HCT116 (cell line): ENCODE results near the gene THTPA. TPM values are rescaled to one million over a fixed set of nuclear protein-coding genes. Genes with fewer than 3 reads are reported as not detected.

Source experiments
- ATAC-seq: fragments of 200-7000 bp; cut with Tn5 transposase; 2 replicates; pipeline ENCODE4 v1.9.1; 2020; ENCODE audit warnings: mild to moderate bottlenecking, moderate library complexity
- BruUV-seq: library from RNA; stranded (reverse); fragments of 400-500 nt; replicated peaks from 2 replicates; lab custom pipeline; 2021; lab: Mats Ljungman, UMichigan
- CTCF ChIA-PET: fragments of 300-600 bp; sonication (Branson Sonifier 250); formaldehyde crosslinking; loops from one replicate; lab custom pipeline; 2021; ENCODE audit warnings: antibody characterized with exemption; lab: Charles Lee
- POLR2A ChIA-PET: fragments of 300-600, 350-600 bp; sonication (Branson Sonifier 250); formaldehyde crosslinking; loops from one replicate; lab custom pipeline; 2021; ENCODE audit warnings: antibody characterized with exemption; lab: Charles Lee
- RAD21 ChIA-PET, 2 experiments: fragments of 300-600 bp; sonication (Branson Sonifier 250); formaldehyde crosslinking; loops; one replicate each; lab custom pipeline; 2023; ENCODE audit warnings: low total read pairs in 2 of 2; ENCODE audit not compliant: uncharacterized antibody in 2 of 2, unreplicated experiment in 2 of 2, low non-redundant PET in 1 of 2; lab: Charles Lee
- DNase-seq: peaks from one replicate; pipeline ENCODE4 v3.0.0-alpha.2; 2010; ENCODE audit warnings: low read depth, low spot score
- H2AFZ ChIP-seq: fragments of 200-600 bp; shearing (Covaris generic), sonication (generic); 2 replicates; pipeline ENCODE4 v1.6.1; 2017; ENCODE audit warnings: low read depth, mixed run types, mixed read lengths, antibody characterized with exemption, low read length; ENCODE audit not compliant: poor library complexity, severe bottlenecking
- H3K27ac ChIP-seq: 2 replicates; pipeline ENCODE4 v1.5.1; 2012; ENCODE audit warnings: low read depth, low read length
- H3K27me3 ChIP-seq: fragments of 200-600 bp; sonication (generic); 2 replicates; pipeline ENCODE4 v1.6.1; 2016; ENCODE audit warnings: mixed run types, low read length, mixed read lengths; ENCODE audit not compliant: insufficient read depth
- H3K36me3 ChIP-seq, 2 experiments: fragments of 200-500 bp in 1 of 2; fragments of 200-600 bp in 1 of 2; sonication (Bioruptor generic) in 1 of 2; sonication (generic) in 1 of 2; 2 replicates each; pipeline versions ENCODE4 v1.5.1 to v1.6.1; 2014 to 2016; ENCODE audit warnings: low read length in 2 of 2, inconsistent platforms in 1 of 2, mixed read lengths in 1 of 2, mixed run types in 1 of 2; ENCODE audit not compliant: insufficient read depth in 2 of 2, control insufficient read depth in 1 of 2
- H3K4me1 ChIP-seq, 2 experiments: fragments of 200-600 bp in 1 of 2; sonication (generic) in 1 of 2; 2 replicates each; pipeline versions ENCODE4 v1.5.1 to v1.6.1; 2012 to 2017; ENCODE audit warnings: low read length in 2 of 2, inconsistent platforms in 1 of 2, mild to moderate bottlenecking in 1 of 2, mixed read lengths in 1 of 2, mixed run types in 1 of 2, moderate library complexity in 1 of 2; ENCODE audit not compliant: insufficient read depth in 2 of 2, control insufficient read depth in 1 of 2
- H3K4me2 ChIP-seq: fragments of 200-600 bp; sonication (generic); 2 replicates; pipeline ENCODE4 v1.6.1; 2017; ENCODE audit warnings: mixed run types, low read length, mixed read lengths
- H3K4me3 ChIP-seq, 2 experiments: fragments of 200-600 bp in 1 of 2; sonication (generic) in 1 of 2; replicated peaks in 1 of 2; 2 replicates each; pipeline ENCODE4 v1.5.1; 2011 to 2016; ENCODE audit warnings: low read length in 2 of 2, control low read depth in 1 of 2, low read depth in 1 of 2, mild to moderate bottlenecking in 1 of 2, mixed read lengths in 1 of 2, mixed run types in 1 of 2
- H3K79me2 ChIP-seq: fragments of 200-600 bp; sonication (generic); 2 replicates; pipeline ENCODE4 v1.6.1; 2017; ENCODE audit warnings: mild to moderate bottlenecking, mixed run types, low read length, moderate library complexity, mixed read lengths; ENCODE audit not compliant: insufficient read depth
- H3K9ac ChIP-seq: fragments of 200-600 bp; sonication (generic); 2 replicates; pipeline ENCODE4 v1.6.1; 2016; ENCODE audit warnings: low read length, mixed read lengths
- H3K9me2 ChIP-seq: fragments of 200-600 bp; sonication (generic), shearing (Covaris generic); 2 replicates; pipeline ENCODE4 v1.6.1; 2017; ENCODE audit warnings: mixed run types, mild to moderate bottlenecking, moderate library complexity; ENCODE audit not compliant: insufficient read depth
- H3K9me3 ChIP-seq, 2 experiments: fragments of 200-500 bp in 1 of 2; fragments of 200-600 bp in 1 of 2; sonication (Bioruptor generic) in 1 of 2; sonication (generic) in 1 of 2; 2 replicates each; pipeline ENCODE4 v1.6.1; 2014 to 2017; ENCODE audit warnings: low read length in 2 of 2, mixed read lengths in 2 of 2, inconsistent platforms in 1 of 2, low read depth in 1 of 2, mild to moderate bottlenecking in 1 of 2, mixed run types in 1 of 2, moderate library complexity in 1 of 2; ENCODE audit not compliant: control insufficient read depth in 1 of 2, insufficient read depth in 1 of 2
- H4K20me1 ChIP-seq: fragments of 200-600 bp; sonication (generic), shearing (Covaris generic); 2 replicates; pipeline ENCODE4 v1.6.1; 2017; ENCODE audit warnings: mixed run types, mild to moderate bottlenecking, moderate library complexity; ENCODE audit not compliant: insufficient read depth
- CBX3 ChIP-seq: IDR thresholded peaks from 2 replicates; pipeline ENCODE4 v1.6.1; 2012; ENCODE audit warnings: low read depth
- CTCF ChIP-seq, 3 experiments: fragments of 200-600 bp in 1 of 3; sonication (generic) in 1 of 3; IDR thresholded peaks in 2 of 3; conservative IDR thresholded peaks in 1 of 3; 2 replicates each; pipeline ENCODE4 v1.5.1; 2012 to 2017; ENCODE audit warnings: low read depth in 2 of 3, low read length in 2 of 3, antibody characterized with exemption in 1 of 3, borderline replicate concordance in 1 of 3, control low read depth in 1 of 3, mild to moderate bottlenecking in 1 of 3, mixed read lengths in 1 of 3, mixed run types in 1 of 3, moderate library complexity in 1 of 3; ENCODE audit not compliant: insufficient read depth in 1 of 3
- FOSL1 ChIP-seq: IDR thresholded peaks from 2 replicates; pipeline ENCODE4 v1.6.1; 2012; ENCODE audit warnings: low read depth
- POLR2A ChIP-seq: IDR thresholded peaks from 2 replicates; pipeline ENCODE4 v1.7.0; 2011; ENCODE audit warnings: borderline replicate concordance; ENCODE audit not compliant: insufficient read depth, insufficient read length; ENCODE audit errors: extremely low read depth
- POLR2AphosphoS5 ChIP-seq: IDR thresholded peaks from 2 replicates; pipeline ENCODE4 v1.6.1; 2011; ENCODE audit warnings: mild to moderate bottlenecking, low read depth, low read length, moderate library complexity
- SIN3A ChIP-seq: IDR thresholded peaks from 2 replicates; pipeline ENCODE4 v1.6.1; 2012; ENCODE audit warnings: low read depth
- SP1 ChIP-seq: IDR thresholded peaks from 2 replicates; pipeline ENCODE4 v1.6.1; 2012; ENCODE audit warnings: low read depth
- SRF ChIP-seq: IDR thresholded peaks from 2 replicates; pipeline ENCODE4 v1.6.1; 2012; ENCODE audit warnings: low read depth
- TCF7L2 ChIP-seq: IDR thresholded peaks from 2 replicates; pipeline ENCODE4 v1.7.0; 2011; ENCODE audit warnings: borderline replicate concordance, inconsistent platforms; ENCODE audit not compliant: insufficient read depth, insufficient read length; ENCODE audit errors: extremely low read depth
- YY1 ChIP-seq: IDR thresholded peaks from 2 replicates; pipeline ENCODE4 v1.6.1; 2011; ENCODE audit warnings: low read length, low read depth, moderate library complexity, mild to moderate bottlenecking; ENCODE audit not compliant: insufficient replicate concordance; ENCODE audit errors: extremely low read depth
- ZNF274 ChIP-seq: fragments of 200-500 bp; sonication (Bioruptor generic); IDR thresholded peaks from 2 replicates; pipeline ENCODE4 v1.6.1; 2014; ENCODE audit warnings: mild to moderate bottlenecking, low read depth, low read length, inconsistent platforms
- intact Hi-C: fragments of 100-400 bp; cut with micrococcal nuclease; formaldehyde crosslinking; loops from 2 replicates; pipeline ENCODE4 v1.10.0; 2022
- total RNA-seq: library from RNA; stranded (reverse); gene quantifications from one replicate; pipeline ENCODE4 v1.2.1, GENCODE V29; 2021; ENCODE audit not compliant: unreplicated experiment

THTPA gene
- total RNA-seq, 1 experiment from 2014 or later, result 5.8 TPM

DNA sequence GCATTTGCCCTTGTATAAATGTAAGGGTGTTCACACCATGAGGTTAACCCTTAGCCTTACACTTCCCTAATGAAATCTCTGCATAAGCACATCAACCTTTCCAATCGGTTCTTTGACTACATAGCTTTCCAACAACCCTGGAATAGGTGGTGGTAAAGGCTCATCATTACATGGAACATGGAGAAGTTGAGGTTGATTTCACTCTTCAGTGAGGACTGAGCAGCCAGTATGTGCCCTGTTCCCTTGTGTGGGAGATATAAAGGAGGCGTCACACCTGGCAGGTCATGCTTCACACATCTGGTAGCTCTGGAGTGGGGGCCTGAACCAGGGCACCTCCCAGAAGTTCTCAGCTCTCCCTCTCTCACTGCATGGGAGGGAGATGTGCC, 44.2 kb downstream of the THTPA start:
- Histone ChIP-seq H3K4me2 (no peak overlapping the region), H4K20me1 (no peaks in the 10 kb centered on the region), H3K4me1 (peaks cover 0 to 6% of the 10 kb centered on the region in 2 experiments; a peak in 1 of 4 replicates), H3K36me3 (no peaks in the 10 kb centered on the region), H2AFZ (no peak overlapping the region), H3K9ac (no peak overlapping the region), H3K79me2 (no peaks in the 10 kb centered on the region), H3K9me2 (no peaks in the 10 kb centered on the region), H3K4me3 (no peak overlapping the region), H3K9me3 (no peaks in the 10 kb centered on the region), H3K27ac (no peak overlapping the region), H3K27me3 (no peaks in the 10 kb centered on the region)
- no peak for ATAC-seq
- RAD21 ChIA-PET, result no interaction called here
- intact Hi-C loops, result no loop called here
- POLR2A ChIA-PET, result no interaction called here
- no TSS peak for BruUV-seq
- no peak for DNase-seq
- CTCF ChIA-PET, result interaction anchor here (1.7 kb wide), 1 partner anchor 11 kb away, joined by 8 read pairs; no protein-coding TSS in a partner anchor
- TF ChIP-seq POLR2A (no peak), YY1 (no peak), POLR2AphosphoS5 (no peak), CTCF (IDR thresholded peaks at IDR 0.05 in 2 of 3, conservative IDR thresholded peaks at IDR 0.05 in 1 of 3; ENCODE audit: borderline replicate concordance in 1 of 3, insufficient read depth in 1 of 3, low read depth in 2 of 3, low read length in 2 of 3) (no peak), SP1 (no peak), SRF (no peak), CBX3 (no peak), SIN3A (no peak), ZNF274 (no peak), TCF7L2 (no peak), FOSL1 (no peak)
